LNCAP (cell line): Measurements from ENCODE around the gene ARMH4.

Experiments
- CTCF ChIP-seq: fragments of 450-650 bp; IDR thresholded peaks from 2 replicates; pipeline ENCODE4 v1.5.1; 2017; ENCODE audit warnings: mild to moderate bottlenecking

ARMH4 gene

GRCh38 chr14:58060898-58061297 lies 91.1 kb downstream of the ARMH4 start:
- no peak for TF ChIP-seq CTCF

- TF ChIP-seq CTCF = no peak
Observed at GRCh38 chr14:58060077-58060476, 91.9 kb downstream of the ARMH4 start.

GRCh38 chr14:58059126-58059525 lies 92.9 kb downstream of the ARMH4 start:
- TF ChIP-seq CTCF = no peak

- no peak for TF ChIP-seq CTCF
Observed at GRCh38 chr14:58055497-58056010, 96.5 kb downstream of the ARMH4 start.

- no peak for TF ChIP-seq CTCF
Observed at GRCh38 chr14:58054100-58054499, 97.9 kb downstream of the ARMH4 start.

- no peak for TF ChIP-seq CTCF
Observed at GRCh38 chr14:58048219-58048618, 103.8 kb downstream of the ARMH4 start.

- no peak for TF ChIP-seq CTCF
Observed at GRCh38 chr14:58027904-58028303, 124.1 kb downstream of the ARMH4 start.

GRCh38 chr14:58026967-58027366 lies 125.0 kb downstream of the ARMH4 start:
- TF ChIP-seq CTCF = no peak
